ENCODE data around the gene ANKS1A. TPM values are rescaled to one million over a fixed set of nuclear protein-coding genes. Genes with fewer than 3 reads are reported as not detected.

ANKS1A gene
- polyA plus RNA-seq, 3 donors, result 1.7 to 8.0 (median 3.1) TPM

DNA sequence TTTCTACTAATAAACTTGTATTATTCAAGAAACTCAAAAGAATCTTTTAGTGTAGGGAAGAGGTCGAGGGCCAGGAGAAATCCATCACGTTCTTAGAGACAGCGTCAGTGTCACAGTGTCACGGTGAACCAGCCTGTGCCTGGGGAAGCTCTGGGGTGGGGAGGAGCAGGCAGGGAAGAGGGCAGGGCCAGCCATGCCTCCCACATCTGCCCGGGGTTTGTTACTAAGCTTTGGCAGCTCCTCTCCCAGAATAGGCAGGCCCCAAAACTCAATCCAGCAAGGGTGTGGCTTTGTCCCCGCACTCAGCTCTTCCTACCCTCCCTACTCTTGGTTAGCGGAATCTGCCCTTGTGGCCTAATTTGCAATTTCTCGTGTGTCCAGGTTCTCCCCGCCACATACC is 179.2 kb downstream of the ANKS1A start:
- H3K9me3 Mint-ChIP-seq, result no peaks in the 10 kb centered on the region

GRCh38 chr6:35068644-35069043 is 179.6 kb downstream of the ANKS1A start:
- Histone ChIP-seq H4K20me1 (ENCODE audit: insufficient read depth, low read length) (no peaks in the 10 kb centered on the region), H3K36me3 (replicated peaks in 1 of 2; ENCODE audit: control insufficient read depth in 1 of 2, insufficient read depth in 2 of 2, low read length in 2 of 2) (peaks cover 55 to 86% of the 10 kb centered on the region in 2 donors), H3K27ac (ENCODE audit: low read depth in 1 of 2, low read length in 2 of 2) (no peak overlapping the region), H3K4me1 (ENCODE audit: control insufficient read depth in 1 of 2, insufficient read depth in 2 of 2, low read length in 2 of 2) (no peaks in the 10 kb centered on the region), H3K27me3 (ENCODE audit: control insufficient read depth in 2 of 2, insufficient read depth in 2 of 2, low read length in 2 of 2) (no peaks in the 10 kb centered on the region), H3K79me2 (ENCODE audit: insufficient read depth, low read length) (no peaks in the 10 kb centered on the region), H3K4me2 (replicated peaks; ENCODE audit: extremely low read depth, low read length, poor library complexity, severe bottlenecking) (no peak overlapping the region), H3K9ac (ENCODE audit: insufficient read depth, low read length, poor library complexity, severe bottlenecking) (no peak overlapping the region), H2AFZ (ENCODE audit: insufficient read depth, low read depth, low read length, poor library complexity, severe bottlenecking) (no peak overlapping the region), H3K9me3 (replicated peaks in 1 of 2; ENCODE audit: control insufficient read depth in 1 of 2, insufficient read depth in 1 of 2, low read length in 2 of 2) (no peaks in the 10 kb centered on the region), H3K4me3 (replicated peaks in 1 of 3; ENCODE audit: low read depth in 2 of 3, low read length in 3 of 3) (no peak overlapping the region)
- intact Hi-C loops (cut with micrococcal nuclease), result loop anchor here in 1 of 2 donors (5.0 kb wide), 1 partner anchor 51 kb away; no protein-coding TSS in a partner anchor
- WGBS (ENCODE audit: insufficient coverage), result 92% methylated on average over 5 of the region's 7 CpGs
- Mint-ChIP-seq H3K9me3 (no peaks in the 10 kb centered on the region), H3K4me1 (no peaks in the 10 kb centered on the region), H3K27ac (peak overlapping the region in 1 of 7 donors; percentile 58), H3K4me3 (no peak overlapping the region), H3K27me3 (ENCODE audit: low read depth in 3 of 3) (peaks cover 0 to 2% (median 0%) of the 10 kb centered on the region in 3 donors), H3K36me3 (peaks cover 66 to 83% of the 10 kb centered on the region in 2 donors)
- no peak for DNase-seq
- TF ChIP-seq, protein P1, sequence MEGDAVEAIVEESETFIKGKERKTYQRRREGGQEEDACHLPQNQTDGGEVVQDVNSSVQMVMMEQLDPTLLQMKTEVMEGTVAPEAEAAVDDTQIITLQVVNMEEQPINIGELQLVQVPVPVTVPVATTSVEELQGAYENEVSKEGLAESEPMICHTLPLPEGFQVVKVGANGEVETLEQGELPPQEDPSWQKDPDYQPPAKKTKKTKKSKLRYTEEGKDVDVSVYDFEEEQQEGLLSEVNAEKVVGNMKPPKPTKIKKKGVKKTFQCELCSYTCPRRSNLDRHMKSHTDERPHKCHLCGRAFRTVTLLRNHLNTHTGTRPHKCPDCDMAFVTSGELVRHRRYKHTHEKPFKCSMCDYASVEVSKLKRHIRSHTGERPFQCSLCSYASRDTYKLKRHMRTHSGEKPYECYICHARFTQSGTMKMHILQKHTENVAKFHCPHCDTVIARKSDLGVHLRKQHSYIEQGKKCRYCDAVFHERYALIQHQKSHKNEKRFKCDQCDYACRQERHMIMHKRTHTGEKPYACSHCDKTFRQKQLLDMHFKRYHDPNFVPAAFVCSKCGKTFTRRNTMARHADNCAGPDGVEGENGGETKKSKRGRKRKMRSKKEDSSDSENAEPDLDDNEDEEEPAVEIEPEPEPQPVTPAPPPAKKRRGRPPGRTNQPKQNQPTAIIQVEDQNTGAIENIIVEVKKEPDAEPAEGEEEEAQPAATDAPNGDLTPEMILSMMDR (IDR thresholded peaks at IDR 0.05), result no peak

More for the DNA sequence above, 179.2 kb downstream of the ANKS1A start:
- H3K79me2 ChIP-seq (ENCODE audit: insufficient read depth, low read length), result no peaks in the 10 kb centered on the region
- H3K27me3 Mint-ChIP-seq (ENCODE audit: low read depth in 3 of 3), result peaks cover 0 to 2% (median 0%) of the 10 kb centered on the region in 3 donors
- H3K4me1 Mint-ChIP-seq, result no peaks in the 10 kb centered on the region
- no peak overlapping the region for H2AFZ ChIP-seq (ENCODE audit: insufficient read depth, low read depth, low read length, poor library complexity, severe bottlenecking)
- H3K4me3 ChIP-seq (replicated peaks in 1 of 3; ENCODE audit: low read depth in 2 of 3, low read length in 3 of 3), result no peak overlapping the region
- H3K4me1 ChIP-seq (ENCODE audit: control insufficient read depth in 1 of 2, insufficient read depth in 2 of 2, low read length in 2 of 2), result no peaks in the 10 kb centered on the region
- intact Hi-C loops (cut with micrococcal nuclease), result loop anchor here in 1 of 2 donors (5.0 kb wide), 1 partner anchor 51 kb away; no protein-coding TSS in a partner anchor
- H3K4me2 ChIP-seq (replicated peaks; ENCODE audit: extremely low read depth, low read length, poor library complexity, severe bottlenecking), result no peak overlapping the region
- no peak for DNase-seq
- 97% methylated on average over 6 of the region's 9 CpGs for WGBS (ENCODE audit: insufficient coverage)
- H3K4me3 Mint-ChIP-seq, result no peak overlapping the region
- TF ChIP-seq, protein P1 (IDR thresholded peaks at IDR 0.05), result no peak
- H3K36me3 ChIP-seq (replicated peaks in 1 of 2; ENCODE audit: control insufficient read depth in 1 of 2, insufficient read depth in 2 of 2, low read length in 2 of 2), result peaks cover 52 to 86% of the 10 kb centered on the region in 2 donors
- H3K9ac ChIP-seq (ENCODE audit: insufficient read depth, low read length, poor library complexity, severe bottlenecking), result no peak overlapping the region
- no peaks in the 10 kb centered on the region for H4K20me1 ChIP-seq (ENCODE audit: insufficient read depth, low read length)
- H3K36me3 Mint-ChIP-seq, result peaks cover 66 to 84% of the 10 kb centered on the region in 2 donors
- peak overlapping the region in 3 of 7 donors; percentile 37 to 58 (median 57) for H3K27ac Mint-ChIP-seq
- H3K9me3 ChIP-seq (replicated peaks in 1 of 2; ENCODE audit: control insufficient read depth in 1 of 2, insufficient read depth in 1 of 2, low read length in 2 of 2), result no peaks in the 10 kb centered on the region
- no peak overlapping the region for H3K27ac ChIP-seq (ENCODE audit: low read depth in 1 of 2, low read length in 2 of 2)
- no peaks in the 10 kb centered on the region for H3K27me3 ChIP-seq (ENCODE audit: control insufficient read depth in 2 of 2, insufficient read depth in 2 of 2, low read length in 2 of 2)

All from CD14-positive monocyte (primary cell).